NCI-H2029 (cell line): ENCODE measurements around the gene HYDIN.

Source experiments
- DNase-seq: peaks from one replicate; lab custom pipeline; 2025; lab: John Stamatoyannopoulos, UW

HYDIN gene

GRCh38 chr16:70764632-70765031 is 465.9 kb downstream of the HYDIN start:
- DNase-seq: no peak

DNA sequence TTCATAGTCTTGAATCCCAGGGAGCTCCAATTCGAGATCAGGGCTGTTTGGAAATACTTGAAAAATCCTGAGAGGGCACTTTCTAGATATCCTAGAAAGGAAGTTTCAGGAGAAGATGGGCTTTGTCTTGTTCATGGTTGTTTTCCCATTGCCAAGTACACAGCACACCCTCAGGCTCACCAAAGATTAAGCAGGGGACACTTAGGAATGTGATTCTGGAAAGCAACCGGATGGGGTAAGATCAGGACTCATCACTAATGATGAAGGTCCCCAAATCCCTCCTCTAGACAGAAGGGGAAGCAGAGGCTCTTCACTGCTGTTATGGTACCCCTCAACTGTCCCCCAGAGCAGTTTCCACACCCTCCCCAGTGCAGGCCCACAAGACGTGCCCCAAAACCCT is 470.3 kb downstream of the HYDIN start:
- no peak for DNase-seq

GRCh38 chr16:70759666-70760065 is 470.9 kb downstream of the HYDIN start:
- DNase-seq: no peak

DNA sequence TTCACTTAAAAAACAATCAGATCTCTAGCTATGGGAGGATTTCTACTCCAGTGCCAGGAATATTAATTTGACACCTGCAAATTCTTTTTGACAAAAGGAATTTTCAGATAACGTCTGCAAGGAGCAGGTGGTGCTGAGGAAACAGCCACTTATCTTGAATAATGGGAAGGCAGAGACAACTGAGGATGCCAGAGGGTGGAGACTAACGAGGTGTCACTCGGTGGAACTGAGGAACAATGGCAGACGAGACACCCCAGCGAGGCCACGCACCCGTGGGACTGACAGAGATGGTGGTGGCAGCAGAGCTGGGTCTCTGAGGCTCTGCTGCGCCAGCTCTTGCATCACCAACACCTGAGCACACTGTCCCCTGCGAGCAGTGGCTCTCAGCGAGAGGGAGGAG is 471.7 kb downstream of the HYDIN start:
- no peak for DNase-seq
